Measurements from ENCODE around the gene VSIG2.

Gene VSIG2

GRCh38 chr11:124707829-124708228 lies 44.2 kb downstream of the VSIG2 start:
- TF ChIP-seq POLR2AphosphoS5 (IDR thresholded peaks at IDR 0.05; ENCODE audit: low read depth, low read length) (no peak), REST (IDR thresholded peaks at IDR 0.05; ENCODE audit: insufficient read depth in 1 of 2, low read depth in 2 of 2, low read length in 2 of 2) (no peak), SIN3A (IDR thresholded peaks at IDR 0.05; ENCODE audit: borderline replicate concordance, insufficient read depth, low read length) (no peak), TAF1 (IDR thresholded peaks at IDR 0.05; ENCODE audit: borderline replicate concordance, insufficient read depth, low read length) (no peak), FOXP2 (optimal IDR thresholded peaks at IDR 0.05; ENCODE audit: borderline replicate concordance, extremely low read depth, extremely low read length, insufficient read depth) (no peak)

- TF ChIP-seq POLR2AphosphoS5 (IDR thresholded peaks at IDR 0.05; ENCODE audit: low read depth, low read length) (no peak), SIN3A (IDR thresholded peaks at IDR 0.05; ENCODE audit: borderline replicate concordance, insufficient read depth, low read length) (no peak), FOXP2 (optimal IDR thresholded peaks at IDR 0.05; ENCODE audit: borderline replicate concordance, extremely low read depth, extremely low read length, insufficient read depth) (no peak), TAF1 (IDR thresholded peaks at IDR 0.05; ENCODE audit: borderline replicate concordance, insufficient read depth, low read length) (no peak), REST (IDR thresholded peaks at IDR 0.05; ENCODE audit: insufficient read depth in 1 of 2, low read depth in 2 of 2, low read length in 2 of 2) (no peak)
Observed at GRCh38 chr11:124700028-124700427, 52.0 kb downstream of the VSIG2 start.

- no peak for TF ChIP-seq SIN3A (IDR thresholded peaks at IDR 0.05; ENCODE audit: borderline replicate concordance, insufficient read depth, low read length)
- TF ChIP-seq POLR2AphosphoS5 (IDR thresholded peaks at IDR 0.05; ENCODE audit: low read depth, low read length), result no peak
- no peak for TF ChIP-seq REST (IDR thresholded peaks at IDR 0.05; ENCODE audit: insufficient read depth in 1 of 2, low read depth in 2 of 2, low read length in 2 of 2)
- no peak for TF ChIP-seq TAF1 (IDR thresholded peaks at IDR 0.05; ENCODE audit: borderline replicate concordance, insufficient read depth, low read length)
- no peak for TF ChIP-seq FOXP2 (optimal IDR thresholded peaks at IDR 0.05; ENCODE audit: borderline replicate concordance, extremely low read depth, extremely low read length, insufficient read depth)
Observed at GRCh38 chr11:124699547-124699946, 52.5 kb downstream of the VSIG2 start.

Measured in PFSK-1 (cell line).